WTC11 (cell line): ENCODE results near the gene EPSTI1.

Experiments used
- MXD4 ChIP-seq: fragments of 250-450 bp; sonication (Bioruptor Pico); IDR thresholded peaks from 2 replicates; pipeline ENCODE4 v1.8.0; 2021; ENCODE audit warnings: mild to moderate bottlenecking, moderate library complexity, borderline replicate concordance
- TEAD4 ChIP-seq: sonication (generic); formaldehyde crosslinking; IDR thresholded peaks from 2 replicates; pipeline ENCODE4 v1.8.0; 2022; ENCODE audit warnings: mild to moderate bottlenecking, missing genetic modification reagents

- TF ChIP-seq TEAD4 (no peak), MXD4 (CRISPR knock-in tag) (no peak)
These were observed 16.0 kb downstream of the EPSTI1 start for GRCh38 chr13:42976066-42976465.
